NCI-H1105 treated with DMSO at 0.1 percent for 48 hours (cell line): Measurements from ENCODE around the gene IL34.
"Not testable (repeated sequence)": the region's sequence is repeated elsewhere in the genome, so short reads cannot be mapped to it uniquely, and the experiment has no call there.

Source experiments
- DNase-seq: peaks from one replicate; lab custom pipeline; 2025; lab: John Stamatoyannopoulos, UW

IL34 gene

DNA sequence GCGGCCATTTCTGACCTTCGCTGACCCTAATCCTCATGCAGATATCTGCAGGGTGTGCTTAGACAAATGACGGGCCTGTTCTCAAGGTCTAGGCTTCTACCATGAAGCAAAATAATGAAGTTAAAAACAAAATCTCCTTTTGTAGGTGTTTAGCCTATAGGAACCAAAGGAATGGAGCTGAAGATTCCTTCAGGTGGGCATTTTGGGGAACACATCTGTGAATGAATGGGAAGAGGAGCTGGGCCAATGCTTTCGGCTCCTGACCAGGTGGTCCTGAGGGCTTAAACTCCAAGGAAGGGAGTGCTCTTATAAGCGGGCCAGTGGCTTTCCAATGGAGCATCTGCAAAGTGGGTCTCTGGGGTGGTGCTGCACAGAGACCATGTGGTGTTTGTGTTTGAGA lies 14.1 kb upstream of the IL34 start:
- DNase-seq: no peak

- not testable (repeated sequence) for DNase-seq
These were observed 12.7 kb upstream of the IL34 start for GRCh38 chr16:70633617-70634016.

DNA sequence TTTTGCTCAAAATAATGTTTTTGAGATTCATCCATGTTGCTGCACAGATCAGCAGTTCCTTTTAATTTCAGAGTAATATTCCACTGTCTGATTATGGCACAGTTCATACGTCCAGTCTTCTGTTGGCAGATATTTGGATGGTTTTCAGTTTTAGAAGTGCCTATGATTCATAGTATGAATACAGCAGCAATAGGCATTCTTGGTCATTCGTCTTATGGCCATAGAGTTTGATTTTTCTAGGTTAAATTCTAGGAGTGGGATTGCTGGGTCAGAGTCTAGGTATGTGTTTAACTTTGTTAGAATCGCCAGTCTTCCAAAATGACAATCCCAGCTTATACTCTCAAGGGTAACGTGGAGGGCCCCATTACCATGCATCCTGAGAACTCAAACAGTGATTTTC lies 11.5 kb upstream of the IL34 start:
- DNase-seq: no peak

- DNase-seq: no peak
These were observed 10.9 kb upstream of the IL34 start for GRCh38 chr16:70635336-70636016.

GRCh38 chr16:70638814-70639792 lies 7.3 kb upstream of the IL34 start:
- no peak for DNase-seq

- DNase-seq: no peak
These were observed 3.7 kb upstream of the IL34 start for GRCh38 chr16:70642633-70643032.

DNA sequence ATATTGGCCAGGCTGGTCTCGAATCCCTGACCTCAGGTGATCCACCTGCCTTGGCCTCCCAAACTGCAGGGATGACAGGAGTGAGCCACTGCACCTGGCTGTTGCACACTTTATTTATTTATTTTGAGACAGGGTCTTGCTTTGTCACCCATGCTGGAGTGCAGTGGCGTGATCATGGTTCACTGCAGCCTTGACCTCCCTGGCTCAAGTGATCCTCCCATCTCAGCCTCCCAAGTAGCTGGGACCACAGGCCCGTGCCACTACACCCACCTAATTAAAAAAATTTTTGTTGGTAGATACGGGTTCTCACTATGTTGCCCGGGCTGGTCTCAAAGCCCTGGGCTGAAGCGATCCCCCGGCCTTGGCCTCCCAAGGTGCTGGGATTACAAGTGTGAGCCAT lies 3.1 kb upstream of the IL34 start:
- DNase-seq: not testable (repeated sequence)

DNA sequence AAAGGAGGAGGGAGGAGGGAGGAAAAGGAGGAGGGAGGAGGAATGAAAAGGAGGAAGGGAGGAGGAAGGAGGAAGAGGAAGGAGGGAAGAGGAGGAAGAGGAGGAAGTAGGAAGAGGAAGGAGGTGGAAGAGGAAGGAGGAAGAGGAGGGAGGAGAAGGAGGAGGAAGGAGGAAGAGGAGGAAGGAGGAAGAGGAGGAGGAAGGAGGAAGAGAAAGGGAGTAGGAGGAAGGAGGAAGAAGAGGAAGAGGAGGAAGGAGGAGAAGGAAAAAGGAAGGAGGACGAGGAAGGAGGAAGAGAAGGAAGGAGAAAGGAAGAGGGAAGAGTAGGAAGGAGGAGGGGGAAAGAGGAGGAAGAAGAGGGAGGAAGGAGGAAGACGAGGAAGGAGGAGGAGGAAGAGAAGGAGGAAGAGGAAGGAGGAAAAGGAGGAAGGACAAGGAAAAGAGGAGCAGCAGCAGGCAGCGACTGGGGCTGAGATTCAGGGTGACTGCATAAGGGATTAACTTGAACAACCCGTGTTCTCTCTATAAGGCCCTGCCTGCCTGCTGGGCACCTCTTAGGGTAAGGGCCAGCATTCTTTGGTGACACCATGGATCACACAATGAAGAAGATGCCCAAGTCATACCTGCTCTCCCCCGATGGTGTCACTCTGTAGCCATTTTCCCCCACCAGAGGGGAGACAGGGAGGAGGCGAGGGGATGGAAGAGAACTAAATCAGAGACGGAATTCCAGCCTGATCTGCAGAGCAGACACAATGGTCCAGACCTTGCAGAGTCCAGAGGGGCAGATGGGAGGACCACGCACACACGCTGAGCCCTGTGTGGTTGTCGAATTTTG lies 1.4 kb upstream of the IL34 start:
- DNase-seq: no peak

DNA sequence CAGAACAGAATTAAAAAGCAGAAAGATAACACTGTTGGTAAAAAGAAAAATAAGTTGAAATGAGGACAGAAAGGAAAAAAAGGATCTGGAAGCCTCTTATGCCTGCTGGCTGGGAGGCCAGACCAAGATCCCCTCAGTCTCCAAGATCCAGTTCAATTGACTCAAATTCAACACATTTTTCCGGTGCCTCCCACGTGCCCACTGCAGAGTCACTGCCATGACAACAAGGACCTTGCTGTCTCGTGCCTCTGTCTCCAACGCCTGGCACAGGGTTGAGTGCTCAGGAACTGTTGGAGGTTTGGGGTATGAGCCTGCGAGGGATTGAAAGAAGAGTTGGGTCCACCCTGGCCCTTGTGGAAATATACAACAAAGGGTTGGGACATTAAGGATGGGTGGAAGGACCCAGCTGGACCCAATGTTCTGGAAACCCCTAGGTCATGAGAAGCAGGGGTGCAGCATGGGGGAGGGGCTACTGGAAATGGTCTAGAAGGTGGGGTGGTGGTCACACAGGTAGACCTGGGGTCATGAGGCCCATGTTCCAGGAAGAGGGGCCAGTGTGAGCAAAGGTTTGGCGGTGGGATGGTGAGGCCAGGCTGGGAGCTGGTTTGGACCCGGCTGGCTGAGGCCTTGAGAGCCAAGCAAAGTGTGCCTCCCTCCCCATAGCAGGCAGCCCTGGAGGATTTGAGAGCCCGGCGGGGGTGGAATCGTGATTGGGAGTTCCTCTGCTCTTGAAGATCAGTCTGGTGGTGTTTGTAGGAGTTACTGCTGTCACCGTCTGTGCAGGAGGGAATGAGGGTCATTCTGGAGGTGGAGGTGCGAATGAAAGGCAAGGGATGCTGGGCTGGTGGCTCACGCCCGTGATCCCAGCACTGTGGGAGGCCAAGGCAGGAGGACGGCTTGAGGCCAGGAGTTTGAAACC lies 1.3 kb downstream of the IL34 start:
- no peak for DNase-seq

- DNase-seq: no peak
These were observed 2.2 kb downstream of the IL34 start for GRCh38 chr16:70648606-70649005.

DNA sequence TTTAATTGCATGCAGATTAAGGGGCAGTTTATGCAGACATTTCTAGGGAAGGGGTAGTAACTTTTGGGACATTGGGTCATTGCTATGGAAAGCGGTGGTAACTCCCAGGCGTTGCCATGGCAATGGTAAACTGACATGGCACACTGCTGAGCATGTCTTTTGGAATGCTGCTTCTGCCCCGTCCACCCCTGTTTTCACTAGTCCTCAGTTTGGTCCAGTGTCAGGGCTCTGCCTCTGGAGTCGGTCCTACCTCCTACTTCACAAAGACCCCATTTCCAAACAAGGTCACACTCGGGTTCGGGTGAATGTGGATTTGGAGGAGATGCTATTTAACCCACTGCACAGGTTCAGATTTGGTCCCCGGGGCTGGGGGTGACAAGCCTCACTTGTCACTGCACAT lies 2.9 kb downstream of the IL34 start:
- DNase-seq: no peak

DNA sequence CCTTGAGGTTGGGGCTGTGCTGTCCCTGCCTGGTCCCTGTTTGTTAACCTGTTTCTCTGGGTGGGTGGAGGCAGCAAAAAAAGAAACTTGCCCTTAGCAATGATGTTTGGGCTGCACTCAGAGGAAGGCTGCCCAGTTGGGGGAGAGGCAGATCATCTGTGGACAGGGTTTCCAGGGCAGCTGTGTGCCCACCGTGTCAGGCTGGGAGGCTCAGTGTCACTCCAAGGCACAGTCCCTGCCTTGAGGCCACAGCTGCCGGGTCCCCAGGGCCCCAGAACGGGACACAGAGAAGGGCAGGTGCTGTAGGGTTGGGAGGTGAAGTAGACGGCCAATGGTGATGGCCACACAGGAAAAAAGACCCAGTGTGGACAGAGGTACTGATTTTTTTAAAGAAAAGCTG lies 3.9 kb downstream of the IL34 start:
- DNase-seq: no peak

- no peak for DNase-seq
These were observed 5.2 kb downstream of the IL34 start for GRCh38 chr16:70651524-70651923.

GRCh38 chr16:70652322-70652721 lies 6.0 kb downstream of the IL34 start:
- DNase-seq: no peak

- DNase-seq: no peak
These were observed 7.0 kb downstream of the IL34 start for GRCh38 chr16:70653406-70653805.

DNA sequence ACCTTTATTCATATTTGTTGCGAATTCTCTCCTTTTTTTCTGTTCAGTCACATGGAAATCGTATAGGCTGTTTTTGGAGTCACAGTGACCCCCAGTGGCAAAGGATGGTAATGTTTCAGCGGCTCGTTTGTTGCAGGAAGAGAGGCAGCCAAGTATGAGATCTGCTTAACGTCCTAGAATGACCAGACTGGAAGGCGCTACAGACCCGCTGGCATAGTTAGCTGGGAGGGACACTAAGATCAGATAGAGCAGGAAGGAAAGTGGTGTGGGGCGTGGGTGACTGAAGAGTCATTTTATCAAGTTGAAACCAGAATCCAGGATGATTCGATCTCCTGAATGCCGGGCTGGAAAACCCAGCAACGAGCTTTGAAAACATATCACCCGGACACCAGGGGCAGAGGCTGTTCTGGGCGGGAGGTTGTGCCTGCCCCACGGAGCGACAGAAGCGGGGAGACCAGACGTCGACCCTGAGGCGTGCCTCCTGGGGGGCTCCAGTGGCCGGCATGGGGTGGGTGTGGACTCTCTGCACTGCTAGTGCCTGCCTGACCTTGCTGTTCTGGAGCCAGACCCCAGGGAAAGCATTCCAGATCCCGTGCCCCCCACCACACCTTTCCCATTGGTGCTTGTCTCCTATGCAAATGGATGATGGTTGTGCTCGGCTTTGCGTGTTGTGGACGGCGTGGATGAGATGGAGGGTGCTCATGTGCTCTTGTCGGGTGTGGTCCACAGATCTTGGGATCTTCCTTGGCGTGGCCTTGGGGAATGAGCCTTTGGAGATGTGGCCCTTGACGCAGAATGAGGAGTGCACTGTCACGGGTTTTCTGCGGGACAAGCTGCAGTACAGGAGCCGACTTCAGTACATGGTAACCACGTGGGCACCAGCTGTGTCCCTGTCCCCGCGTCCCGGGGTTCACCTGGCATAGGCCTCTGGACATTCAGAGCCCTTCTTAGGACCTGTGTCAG lies 7.7 kb downstream of the IL34 start:
- peak; percentile 32 for DNase-seq

DNA sequence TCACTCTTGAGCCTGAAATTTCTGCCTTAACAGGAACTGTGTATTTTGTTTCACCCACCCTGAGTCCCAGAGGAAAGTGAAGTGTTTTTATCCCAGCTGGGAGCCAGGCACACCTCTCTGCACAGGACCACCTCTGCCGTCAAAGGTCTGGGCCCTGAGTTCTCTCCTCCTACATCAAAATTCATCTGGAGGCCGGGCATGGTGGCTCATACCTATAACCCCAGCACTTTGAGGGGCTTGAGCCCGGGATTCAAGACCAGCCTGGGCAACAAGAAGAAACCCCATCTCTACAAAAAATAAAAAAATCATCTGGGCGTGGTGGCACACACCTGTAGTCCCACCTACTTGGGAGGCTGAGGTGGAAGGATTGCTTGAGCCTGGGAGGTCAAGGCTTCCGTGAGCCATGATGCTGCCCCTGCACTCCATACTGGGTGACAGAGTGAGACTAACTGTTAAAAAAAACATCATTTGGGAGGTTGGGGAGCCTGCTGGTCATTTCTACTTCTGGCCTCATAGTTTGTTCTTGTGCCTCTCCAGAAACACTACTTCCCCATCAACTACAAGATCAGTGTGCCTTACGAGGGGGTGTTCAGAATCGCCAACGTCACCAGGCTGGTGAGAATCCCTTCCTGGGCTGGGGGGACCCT lies 9.8 kb downstream of the IL34 start:
- no peak for DNase-seq

GRCh38 chr16:70656712-70657263 lies 10.4 kb downstream of the IL34 start:
- no peak for DNase-seq

- no peak for DNase-seq
These were observed 11.6 kb downstream of the IL34 start for GRCh38 chr16:70657956-70658355.
